ENCODE measurements around the gene ZNF628.
"Not testable (repeated sequence)": the region's sequence is repeated elsewhere in the genome, so short reads cannot be mapped to it uniquely, and the experiment has no call there.

Gene ZNF628

DNA sequence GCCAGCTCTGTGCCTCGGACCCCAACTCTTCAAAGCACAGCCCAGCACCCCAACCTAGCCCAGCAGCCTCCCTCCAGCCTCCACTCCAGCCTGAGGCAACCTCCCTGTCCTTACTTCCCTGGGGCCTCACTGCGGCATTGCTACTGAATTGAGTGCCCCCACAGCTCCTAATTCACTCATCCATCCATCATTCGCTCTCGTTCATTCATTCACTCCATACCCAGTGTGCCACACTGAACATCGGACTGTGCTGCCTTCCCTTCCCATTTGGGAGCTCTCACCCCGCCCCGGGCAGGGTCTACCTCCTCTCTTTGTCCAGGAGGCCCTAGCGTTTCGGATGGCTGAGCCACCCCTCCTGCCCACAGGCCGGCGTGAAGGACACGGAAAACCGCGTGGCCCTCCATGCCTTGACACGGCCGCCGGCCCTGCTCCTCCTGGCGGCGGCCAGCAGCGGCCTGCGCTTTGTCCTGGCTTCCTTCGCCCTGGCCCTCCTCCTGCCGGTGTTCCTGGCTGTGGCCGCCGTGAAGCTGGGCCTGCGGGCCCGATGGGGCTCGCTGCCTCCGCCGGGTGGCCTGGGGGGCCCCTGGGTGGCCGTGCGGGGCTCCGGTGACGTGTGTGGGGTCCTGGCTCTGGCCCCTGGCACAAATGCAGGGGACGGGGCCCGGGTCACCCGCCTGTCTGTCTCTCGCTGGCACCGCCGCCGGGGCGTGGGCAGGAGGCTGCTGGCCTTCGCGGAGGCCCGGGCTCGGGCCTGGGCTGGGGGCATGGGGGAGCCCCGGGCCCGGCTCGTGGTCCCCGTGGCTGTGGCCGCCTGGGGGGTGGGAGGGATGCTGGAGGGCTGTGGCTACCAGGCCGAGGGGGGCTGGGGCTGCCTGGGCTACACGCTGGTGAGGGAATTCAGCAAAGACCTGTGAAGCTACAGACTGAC lies 9.9 kb downstream of the ZNF628 start:
- no peak for DNase-seq

DNA sequence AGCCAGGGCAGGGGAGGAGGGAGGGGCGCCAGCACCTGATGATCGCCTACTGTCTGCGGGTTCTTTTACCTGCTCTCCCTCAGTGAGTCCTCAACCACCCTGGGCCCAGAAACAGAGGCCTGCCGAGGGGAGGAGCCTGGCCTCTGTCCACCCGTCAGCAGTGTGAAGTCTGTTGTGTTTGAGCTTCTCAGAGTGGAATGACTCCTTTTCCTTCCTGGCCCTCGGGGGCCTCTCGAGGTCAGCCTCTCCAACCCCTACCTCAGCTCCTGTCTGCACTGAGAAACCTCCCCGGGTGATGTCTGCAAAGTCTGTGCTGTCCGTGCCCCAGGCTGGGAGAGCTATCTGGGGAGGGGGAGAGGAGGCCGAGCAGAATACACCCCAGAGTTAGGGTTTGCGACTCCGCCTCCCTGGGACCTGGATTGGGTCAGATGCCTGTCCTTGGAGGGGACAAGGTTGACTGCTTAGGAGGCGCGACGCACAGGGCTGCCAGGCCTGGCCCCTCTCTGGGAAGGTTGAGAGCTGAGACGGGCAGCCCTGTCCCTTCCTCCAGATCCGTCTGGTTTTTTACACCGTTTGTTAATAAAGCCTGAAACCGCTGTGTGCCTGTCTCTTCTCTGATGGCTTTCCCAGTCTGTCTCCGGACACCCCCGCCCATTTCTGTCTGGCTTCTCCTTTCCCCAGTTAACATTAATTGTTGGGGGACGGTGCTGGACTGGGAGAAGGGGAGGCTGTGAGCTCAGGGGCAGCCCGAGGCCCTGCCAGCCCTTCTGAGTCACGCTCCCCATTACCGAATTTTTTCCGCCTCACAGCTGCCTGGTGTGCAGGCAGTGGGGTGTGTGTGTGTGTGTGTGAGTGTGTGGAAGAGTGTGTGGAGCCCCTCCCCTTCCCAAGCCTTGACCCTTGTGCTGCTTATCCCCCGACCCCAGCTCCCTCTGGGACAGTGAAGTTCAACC lies 10.8 kb downstream of the ZNF628 start:
- no peak for DNase-seq

DNA sequence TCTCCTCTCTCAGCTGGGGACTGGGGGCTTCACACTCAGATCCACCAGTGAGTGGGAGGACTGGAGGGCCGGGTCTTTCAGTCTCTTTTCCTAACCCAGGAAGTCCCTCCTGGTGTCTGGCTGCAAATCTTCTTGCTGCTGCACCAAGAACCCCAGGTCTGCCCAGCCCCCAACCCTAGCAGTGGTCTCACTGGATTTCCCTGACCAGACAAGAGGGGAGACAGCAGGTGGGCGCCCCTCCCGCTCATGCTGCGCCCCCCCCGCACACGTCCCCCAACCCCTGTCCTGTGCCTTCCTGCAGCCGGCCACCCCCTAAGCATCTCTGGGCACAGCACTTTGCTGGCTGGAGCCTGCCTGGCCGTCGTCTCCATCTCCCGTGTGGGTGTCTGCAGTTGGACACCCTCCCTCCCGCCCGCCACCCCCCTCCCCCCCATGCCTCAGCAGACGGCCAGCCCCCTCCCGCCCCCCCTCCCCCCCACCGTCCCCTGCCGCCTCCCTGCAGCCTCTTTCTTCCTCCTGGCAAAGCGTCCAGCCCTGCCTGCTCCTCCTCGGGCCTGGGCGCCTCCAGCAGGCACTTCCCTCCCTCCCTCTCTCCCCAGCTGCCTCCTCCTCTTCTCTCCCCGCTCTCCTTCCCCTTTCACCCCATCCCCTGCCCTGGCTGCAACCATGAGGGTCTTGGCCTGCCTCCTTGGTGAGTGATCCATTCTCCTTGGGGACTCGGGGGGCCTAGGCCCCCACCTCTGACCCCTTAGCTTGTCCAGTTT lies 11.7 kb downstream of the ZNF628 start, which contains the start of gene SSC5D:
Gene SSC5D, plus strand, starts transcription at position 513 of the 764 bp plus-strand sequence. Its CDS starts 154 bp downstream, at position 667.
- DNase-seq, result no peak

DNA sequence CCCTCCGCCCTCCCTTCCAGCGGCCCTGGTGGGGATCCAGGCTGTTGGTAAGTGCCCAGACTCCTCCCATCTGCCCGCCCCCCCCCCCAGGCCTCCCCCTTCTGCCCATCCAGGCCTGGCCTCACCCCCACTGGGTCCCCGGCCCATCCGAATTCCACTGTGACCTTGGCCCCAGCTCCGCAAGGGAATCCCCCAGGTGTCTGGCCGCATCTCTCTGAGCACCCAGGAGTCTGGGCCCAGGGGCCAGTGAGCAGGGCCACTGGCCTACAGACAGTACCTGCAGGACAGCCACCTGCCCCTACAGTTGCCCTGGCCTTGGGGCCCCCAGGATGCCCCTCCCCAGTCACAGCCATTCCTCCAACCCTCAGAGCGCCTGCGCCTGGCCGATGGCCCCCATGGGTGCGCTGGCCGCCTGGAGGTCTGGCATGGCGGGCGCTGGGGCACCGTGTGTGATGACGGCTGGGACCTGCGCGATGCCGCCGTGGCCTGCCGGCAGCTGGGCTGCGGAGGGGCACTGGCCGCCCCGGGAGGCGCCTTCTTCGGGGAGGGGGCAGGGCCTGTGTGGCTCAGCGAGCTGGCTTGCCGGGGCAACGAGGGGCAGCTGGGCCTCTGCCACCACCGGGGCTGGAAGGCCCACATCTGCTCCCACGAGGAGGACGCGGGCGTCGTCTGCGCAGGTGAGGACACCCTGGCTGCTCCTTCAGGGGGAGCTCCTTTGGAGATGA lies 12.7 kb downstream of the ZNF628 start:
- DNase-seq, result no peak

DNA sequence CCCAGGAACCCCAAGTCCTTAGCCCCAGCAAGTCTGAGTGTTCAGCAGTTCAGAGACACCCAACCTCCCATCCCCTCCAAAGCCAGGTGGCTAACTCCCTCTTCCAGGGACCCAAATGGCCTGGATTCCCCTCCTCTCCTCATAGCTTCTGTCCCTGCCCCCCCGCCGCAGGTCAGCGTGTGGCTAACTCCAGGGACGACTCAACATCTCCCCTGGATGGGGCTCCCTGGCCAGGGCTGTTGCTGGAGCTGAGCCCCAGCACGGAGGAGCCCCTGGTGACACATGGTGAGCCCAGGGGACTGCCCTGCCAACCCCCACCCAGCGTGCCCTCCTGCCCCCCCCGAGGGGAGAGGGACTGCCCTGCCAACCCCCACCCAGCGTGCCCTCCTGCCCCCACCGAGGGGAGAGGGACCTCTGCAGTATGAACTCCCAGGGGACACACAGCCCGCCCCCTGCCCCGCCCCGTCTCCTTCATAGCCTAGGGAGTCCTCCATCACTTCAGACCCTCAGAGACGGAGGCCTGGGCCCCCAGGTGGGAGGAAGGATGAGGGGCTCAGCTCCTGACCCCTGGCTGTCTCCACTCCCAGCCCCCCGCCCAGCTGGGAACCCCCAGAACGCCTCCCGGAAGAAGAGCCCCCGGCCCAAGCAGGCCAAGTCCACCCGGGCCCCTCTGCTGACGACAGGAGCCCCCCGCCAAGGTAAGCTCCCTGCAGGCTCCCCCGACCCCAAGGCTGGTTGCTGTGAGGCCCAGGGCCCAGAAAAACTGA lies 13.5 kb downstream of the ZNF628 start:
- no peak for DNase-seq

DNA sequence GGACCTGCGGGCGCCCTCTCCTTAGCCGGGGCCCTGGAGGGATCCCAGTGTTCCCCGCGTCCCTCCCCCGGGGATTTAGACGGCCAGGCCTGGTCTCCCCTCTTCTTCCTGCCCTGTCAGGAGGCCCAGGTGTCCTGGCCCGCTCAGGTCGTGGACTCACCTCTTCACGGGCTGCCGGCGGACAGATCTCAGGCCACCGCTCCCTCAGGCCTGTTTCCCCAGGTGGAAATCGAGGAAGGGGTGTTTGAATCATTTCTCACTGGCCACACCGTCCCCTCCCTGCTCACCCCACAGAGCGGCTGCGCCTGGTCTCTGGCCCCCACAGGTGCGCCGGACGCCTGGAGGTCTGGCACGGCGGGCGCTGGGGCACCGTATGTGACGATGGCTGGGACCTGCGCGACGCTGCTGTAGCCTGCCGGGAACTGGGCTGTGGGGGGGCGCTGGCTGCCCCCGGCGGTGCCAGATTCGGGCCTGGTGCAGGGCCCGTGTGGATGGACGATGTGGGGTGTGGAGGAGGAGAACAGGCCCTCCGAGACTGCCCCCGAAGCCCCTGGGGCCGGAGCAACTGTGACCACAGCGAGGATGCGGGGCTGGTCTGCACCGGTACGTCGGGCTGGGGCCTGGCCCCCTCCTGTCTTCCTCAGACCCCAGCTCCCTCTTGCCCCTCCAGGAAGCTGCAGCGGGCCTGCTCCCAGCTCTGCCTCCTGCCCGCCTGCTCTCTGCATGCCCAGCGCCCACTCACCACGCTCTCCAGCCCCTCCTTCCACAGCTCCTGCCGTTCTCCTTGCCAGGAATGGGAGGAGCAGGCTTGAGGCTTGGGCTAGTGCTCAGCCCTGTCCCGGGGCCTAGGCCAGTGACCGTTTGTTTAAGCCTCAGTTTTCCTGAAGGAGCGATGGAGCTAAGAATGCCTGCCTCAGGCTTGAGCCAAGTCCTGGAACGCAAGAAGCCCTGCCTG lies 14.3 kb downstream of the ZNF628 start:
- no peak for DNase-seq

DNA sequence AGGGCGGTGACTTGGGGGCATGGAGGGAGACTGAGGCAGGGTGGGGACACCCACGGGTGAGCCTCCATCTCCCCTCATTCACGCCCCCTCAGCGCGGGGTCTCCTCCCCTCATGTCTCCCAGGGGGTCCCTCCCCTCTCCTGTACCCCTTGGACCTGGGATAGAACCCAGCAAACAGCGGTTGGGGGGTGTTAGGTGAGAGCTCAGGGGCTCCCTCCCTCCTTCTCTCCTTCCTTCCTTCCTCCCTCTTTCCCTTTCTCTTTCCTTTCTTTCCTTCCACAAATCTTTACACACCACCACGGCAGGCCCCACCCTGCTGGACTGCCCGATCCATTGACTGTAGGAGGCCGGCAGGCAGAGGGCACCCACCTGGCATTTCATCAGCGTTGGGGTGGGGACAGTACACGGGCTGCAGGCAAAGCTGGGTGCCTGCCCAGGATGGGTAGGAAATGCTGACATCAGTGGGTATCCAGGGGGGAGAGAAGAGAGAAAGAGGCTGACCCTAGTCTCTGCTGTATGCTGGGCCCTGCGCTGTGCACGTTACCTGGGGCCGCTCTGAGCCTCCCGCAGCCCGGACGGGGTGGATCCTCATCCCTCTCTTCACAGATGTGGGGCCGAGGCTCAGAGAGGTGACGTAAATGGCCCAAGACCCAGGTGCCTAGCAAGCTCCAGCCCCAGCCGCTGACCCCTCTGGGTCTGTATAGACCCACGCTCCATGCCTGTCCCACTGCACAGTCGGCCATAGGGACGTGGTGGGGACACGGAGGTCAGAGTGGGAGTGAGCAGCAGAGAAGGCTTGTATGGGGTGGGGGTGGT lies 15.3 kb downstream of the ZNF628 start:
- no peak for DNase-seq

DNA sequence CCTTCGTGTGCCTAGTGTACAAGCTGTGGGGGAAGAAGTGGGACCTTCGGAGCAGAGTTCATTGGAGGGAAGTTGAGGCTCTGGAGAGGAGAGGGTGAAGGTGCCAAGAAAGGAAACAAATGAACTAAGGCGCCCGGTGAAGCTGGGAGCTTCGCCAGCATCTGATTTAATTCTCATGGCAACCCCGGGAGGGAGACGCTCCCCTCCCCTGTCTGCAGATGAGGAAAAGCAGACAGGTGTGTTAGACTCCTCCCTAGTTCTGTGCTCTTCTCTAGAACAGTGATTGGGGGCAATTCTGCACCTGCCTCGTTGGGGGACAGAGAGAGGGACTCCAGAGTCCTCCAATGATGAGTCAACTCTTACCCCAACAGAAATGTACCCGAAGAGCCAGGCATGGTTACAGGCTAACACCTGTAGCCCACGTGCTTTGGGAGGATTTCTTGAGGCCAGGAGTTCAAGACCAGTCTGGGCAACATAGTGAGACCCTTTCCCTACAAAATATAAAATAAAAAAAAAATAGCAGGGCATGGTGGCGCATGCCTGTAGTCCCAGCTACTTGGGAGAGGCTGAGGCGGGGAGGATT lies 16.0 kb downstream of the ZNF628 start:
- no peak for DNase-seq

DNA sequence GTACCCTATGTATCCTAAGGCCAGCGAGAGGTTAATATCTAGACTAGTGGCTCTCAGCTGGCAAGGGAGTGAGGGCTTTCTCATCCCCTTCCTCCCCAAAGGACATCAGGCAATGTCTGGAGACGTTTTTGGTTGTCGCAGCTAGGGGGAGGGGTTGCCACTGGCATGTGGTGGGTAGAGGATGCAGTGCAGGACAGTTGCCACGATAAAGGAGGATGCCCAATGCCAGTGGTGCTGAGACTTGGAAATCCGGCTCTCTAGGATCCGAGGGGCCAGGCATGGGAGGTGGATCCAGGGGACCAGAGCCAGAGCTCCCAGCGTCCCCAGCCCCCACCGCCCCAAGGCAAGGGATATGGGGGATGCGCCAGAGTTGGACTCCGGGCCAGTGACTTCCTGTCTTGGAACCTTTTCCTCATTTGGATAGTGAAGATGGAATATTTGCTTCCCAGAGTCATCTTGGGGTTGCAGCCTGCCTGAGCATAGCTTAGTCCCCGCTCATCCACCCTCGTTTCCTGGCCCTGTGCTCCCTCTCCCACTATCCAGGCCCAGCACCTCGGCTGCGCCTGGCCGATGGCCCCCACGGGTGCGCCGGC lies 16.7 kb downstream of the ZNF628 start:
- no peak for DNase-seq

DNA sequence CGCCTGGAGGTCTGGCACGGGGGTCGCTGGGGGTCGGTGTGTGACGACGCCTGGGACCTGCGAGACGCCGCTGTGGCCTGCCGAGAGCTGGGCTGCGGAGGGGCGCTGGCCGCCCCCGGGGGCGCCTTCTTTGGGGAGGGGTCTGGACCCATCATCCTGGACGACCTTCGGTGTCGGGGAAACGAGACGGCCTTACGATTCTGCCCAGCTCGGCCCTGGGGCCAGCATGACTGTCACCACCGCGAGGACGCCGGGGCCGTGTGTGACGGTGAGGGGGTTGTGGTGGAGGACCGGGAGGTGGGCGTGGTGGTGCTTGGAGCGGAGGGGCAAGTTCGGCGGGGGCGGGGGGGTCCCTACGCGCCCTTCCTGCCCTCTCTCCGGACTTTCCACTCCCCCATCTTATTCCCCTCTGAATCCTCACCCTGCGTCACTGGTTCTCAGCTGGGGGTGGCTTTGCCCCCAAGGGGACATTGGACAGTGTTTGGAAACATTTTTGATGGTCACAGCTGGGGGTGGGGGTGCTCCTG lies 17.3 kb downstream of the ZNF628 start:
- no peak for DNase-seq

DNA sequence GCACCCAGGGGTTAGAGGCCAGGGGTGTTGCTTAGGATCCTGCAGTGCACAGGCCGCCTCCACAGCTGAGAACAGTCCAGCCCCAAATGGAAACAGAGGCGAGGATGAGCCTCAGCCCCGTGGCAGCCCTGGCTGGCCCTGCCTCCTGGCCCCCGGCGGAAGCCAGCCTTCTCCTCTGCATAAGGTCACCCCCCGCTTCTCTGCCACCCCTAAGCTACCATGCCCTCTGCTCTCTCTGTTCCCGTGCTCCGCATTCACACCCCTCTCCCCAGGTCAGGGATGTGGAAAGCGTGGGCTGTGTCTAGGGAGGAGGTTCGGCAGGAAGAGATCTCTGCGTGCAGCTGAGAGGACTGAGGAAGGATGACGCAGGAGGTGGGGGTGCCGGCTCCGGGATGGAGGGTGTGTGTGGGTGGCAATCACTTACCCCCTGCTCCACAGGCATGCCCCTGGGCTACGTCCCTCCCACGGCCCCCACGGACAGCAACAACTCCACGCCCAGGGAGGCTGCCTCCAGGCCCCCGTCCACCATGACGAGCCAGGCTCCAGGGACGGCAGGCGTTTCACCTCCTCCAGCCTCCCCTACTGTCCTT lies 17.9 kb downstream of the ZNF628 start:
- DNase-seq, result no peak

DNA sequence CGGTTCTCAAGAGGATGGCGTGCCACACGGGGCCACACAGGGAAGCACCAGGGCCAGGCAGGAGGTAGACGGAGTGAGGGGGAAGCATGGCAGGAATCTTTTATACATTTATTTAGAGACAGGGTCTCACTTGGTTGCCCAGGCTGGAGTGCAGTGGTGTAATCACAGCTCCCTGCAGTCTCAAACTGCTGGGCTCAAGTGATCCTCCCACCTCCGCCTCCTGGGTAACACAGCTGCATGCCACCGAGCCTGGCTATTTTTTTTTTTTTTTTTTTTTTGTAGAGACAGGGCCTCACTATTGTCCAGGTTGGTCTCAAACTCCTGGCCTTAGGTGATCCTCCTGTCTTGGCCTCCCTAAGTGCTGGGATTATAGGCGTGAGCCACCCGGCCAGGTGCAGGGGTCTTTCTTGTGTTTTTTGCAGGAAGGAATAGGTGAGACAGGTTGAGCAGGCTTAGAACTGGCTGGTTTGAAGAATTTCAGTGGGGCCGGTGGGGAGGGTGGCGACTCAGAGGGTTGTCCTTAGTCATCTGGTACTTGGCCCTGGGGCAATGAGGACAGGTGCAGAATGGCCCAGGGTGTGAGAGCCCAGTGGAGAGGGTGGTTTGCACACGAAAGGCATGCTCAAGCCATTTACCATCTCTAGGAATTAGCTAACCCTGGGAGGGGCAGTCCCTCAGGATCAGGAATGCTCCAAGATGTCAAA lies 19.4 kb downstream of the ZNF628 start:
- no peak for DNase-seq

DNA sequence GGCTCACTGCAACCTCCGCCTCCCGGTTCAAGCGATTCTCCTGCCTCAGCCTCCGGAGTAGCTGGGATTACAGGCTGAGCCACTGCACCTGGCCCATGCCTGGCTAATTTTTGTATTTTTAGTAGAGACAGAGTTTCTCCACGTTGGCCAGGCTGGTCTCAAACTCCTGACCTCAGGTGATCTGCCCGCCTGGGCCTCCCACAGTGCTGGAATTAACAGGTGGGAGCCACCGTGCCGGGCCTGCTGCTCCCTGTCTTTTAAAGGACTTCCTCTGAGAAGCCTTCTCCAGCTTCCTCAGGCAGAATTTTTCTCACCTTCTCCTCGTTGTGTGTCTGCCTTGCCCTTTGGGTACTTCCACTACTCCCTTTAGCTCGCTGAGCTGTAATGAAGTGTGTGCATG lies 20.4 kb downstream of the ZNF628 start:
- DNase-seq, result not testable (repeated sequence)

DNA sequence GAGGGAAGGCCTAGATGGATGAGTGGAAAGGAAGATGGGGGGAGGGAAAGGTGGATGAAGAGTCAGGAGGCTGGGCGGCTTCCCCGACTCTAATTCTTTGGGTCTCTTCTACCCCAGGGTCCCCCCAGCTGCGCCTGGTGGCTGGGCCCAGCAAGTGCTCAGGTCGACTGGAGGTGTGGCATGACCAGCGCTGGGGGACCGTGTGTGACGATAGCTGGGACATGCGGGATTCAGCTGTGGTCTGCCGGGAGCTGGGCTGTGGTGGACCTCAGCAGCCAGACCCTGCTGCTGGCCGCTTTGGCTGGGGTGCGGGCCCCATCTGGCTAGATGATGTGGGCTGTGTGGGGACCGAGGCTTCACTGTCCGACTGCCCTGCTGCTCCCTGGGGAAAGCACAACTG lies 21.3 kb downstream of the ZNF628 start:
- no peak for DNase-seq

DNA sequence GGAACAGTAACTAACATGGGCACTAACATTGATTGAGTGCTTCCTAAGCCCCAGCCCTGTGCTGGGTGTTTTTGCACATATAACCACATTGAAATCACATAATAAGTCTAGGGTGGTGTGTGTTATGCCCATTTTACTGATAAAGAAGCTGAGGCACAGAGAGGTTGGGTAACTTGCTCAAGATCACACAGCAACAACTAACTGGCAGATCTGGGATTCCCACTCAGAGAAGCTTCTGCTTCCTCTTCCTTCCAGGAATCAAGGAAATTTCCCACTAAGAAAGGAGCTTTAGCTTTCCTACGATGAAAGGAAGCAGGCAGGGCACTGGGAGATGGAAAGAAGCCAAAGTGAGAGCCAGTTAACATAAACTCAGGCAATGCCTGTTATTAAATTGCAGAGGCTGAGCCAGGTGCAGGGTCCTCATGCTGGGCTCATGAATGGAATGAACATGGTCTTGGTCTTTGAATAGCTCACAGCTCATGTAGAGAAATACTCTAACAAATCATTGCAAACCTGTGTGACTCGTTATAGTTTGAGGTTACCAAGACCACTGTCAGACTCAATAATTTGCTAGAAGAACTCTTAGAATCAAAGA lies 21.9 kb downstream of the ZNF628 start:
- no peak for DNase-seq

DNA sequence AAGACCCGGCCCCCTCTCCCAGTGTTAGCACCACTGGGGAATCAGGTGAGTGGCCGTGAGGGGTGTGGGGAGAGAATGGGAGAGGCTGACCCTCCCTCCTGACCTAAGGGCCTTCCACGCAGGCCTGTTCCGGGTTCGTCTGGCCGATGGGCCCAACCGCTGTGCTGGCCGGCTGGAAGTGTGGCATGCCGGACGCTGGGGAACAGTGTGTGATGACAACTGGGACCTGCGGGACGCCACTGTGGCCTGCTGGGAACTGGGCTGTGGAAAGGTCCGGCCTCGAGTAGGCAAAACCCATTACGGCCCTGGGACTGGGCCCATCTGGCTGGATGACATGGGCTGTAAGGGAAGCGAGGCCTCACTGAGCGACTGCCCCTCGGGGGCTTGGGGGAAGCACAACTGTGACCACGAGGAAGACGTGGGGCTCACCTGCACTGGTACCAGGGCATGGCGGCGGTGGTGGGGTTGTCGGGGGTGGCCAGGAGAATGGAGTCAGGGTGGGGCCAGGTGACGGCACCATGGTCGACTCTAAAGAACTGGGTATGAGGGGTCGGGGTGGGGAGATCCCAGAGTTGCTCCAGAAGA lies 24.0 kb downstream of the ZNF628 start:
- DNase-seq, result no peak

Measured in hematopoietic multipotent progenitor cell treated with erythropoietin and hydrocortisone succinate and interleukin-3 and kit ligand, for 8 days (in vitro differentiated cells).